ENCODE measurements around the gene MRPL38.

Gene MRPL38

DNA sequence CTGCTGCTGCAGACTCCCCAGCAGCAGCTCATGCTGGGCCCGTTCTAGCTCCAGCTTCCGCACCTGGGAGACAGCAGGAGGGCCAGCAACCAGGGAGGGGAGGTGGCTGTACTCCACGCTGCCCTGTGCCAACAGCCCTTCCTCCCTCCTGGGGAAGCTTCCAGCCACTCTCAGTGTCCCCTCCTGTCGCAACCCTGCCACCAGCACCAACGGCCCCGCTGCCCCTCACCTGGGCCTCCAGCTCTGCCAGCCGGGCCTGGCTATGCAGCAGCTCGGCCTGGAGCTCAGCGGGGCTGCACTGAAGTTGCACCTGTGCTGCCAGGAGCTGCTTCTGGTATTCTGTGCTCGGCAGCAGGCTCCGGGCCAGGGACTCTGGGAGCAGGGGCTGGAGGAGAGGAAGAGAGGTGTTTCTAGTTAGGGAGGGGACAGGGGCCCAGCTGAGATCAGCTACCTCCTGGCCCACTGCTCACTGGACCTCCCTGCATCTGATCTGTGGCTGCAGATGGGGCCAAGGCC, 15.4 kb upstream of the MRPL38 start:
- in situ Hi-C loops (cut with HindIII; ENCODE audit: low sequenced_read_pairs): no loop called here

DNA sequence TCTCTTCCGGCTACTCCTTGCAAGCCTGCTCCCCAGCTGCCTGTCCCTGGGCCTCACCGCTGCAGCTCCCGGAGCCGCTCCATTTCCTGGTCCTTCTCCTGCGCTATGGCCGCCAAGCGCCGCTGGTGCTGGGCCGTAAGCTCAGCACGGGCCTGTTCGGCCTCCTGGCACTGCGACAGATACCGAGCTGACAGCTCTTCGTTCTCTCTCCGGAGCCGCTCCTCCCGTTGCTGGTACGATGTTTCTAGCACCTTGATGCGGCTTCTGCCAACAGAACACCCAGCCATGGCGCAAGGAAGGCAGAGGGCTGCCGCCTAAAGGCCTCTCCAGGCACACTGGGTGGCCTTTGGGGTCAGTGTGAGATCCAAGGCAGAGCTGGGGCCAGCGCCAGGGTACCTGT, 14.9 kb upstream of the MRPL38 start:
- in situ Hi-C loops (cut with HindIII; ENCODE audit: low sequenced_read_pairs): no loop called here

DNA sequence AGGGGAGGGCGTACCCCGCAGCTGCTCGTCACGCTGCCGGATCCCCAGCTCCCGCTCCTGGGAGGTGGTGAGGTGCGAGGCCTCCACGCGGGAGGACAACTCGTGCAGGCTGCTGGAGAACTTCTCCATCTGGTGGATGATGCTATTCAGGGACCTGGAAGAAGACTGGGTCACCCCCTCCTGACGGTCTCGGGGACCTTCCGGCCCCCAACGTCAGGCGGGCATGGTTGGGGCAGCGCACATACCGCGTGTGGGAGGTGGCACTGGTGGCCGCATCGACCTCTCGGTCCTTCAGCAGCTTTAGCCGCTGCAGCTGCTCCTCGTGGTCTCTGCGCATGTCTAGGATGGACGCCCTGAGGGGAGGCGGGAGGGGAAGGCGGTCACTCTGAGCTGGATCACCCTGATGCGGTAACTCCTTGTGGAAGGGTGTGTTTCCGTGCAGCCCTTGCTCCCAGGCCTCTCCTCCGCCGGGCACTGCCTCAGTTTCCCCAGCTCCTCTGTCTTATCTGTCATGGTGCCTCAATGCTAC, 13.3 kb upstream of the MRPL38 start:
- in situ Hi-C loops (cut with HindIII; ENCODE audit: low sequenced_read_pairs): no loop called here

DNA sequence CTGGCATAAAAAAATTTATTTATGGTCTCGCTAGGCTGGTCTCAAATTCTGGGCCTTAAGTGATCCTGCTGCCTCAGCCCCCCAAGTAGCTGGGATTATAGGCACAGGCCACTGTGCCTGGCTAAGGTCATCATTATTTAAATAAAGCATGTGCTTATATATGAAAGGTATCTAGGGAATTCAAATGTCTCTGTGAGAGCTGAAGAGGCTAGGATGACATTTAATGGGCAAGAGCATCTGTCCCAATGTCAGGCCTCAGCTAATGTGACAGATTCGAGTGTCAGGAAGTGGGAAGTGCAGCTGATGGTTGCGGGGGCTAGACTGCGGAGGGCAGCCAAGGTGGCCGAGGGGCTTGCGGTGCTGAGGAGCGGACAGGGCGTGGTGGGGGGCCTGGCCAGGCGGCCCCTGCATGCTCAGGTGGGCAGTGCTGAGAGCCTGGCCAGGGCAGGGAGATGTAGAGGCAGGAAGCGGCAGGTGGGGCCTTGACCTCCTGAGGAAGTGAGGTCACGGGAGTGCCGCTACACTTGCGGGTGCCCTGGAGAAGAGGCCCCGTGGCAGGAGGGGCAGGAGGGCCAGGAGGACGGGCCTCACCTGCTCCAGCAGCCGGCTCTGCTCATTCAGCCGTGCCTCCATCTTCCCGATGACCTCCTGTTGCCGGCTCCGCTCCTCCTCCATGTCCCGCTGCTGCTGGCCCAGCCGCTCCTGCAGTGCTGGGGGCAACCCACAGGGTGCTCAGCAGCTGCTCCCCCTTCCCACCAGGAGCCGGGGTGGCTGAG, 12.6 kb upstream of the MRPL38 start:
- in situ Hi-C loops (cut with HindIII; ENCODE audit: low sequenced_read_pairs): no loop called here

DNA sequence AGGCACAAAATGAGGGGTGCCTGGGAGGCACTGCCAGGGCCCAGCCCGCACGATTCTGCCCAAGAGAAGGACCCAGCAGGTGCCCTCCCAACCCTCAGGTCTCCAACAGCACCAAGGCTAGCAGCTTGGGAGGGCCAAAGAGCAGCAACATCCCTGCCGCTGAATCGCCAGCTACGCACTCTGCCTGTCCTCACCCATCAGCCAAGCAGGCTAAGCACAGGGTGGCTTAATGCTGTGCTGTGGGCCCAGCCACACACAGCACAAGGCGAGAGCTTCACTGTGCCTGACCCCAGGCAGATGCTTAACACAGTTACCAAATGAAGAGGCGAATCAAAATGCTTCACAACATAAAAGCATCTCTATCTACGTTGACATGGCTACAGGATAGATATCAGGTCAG, 10.6 kb upstream of the MRPL38 start:
- in situ Hi-C loops (cut with HindIII; ENCODE audit: low sequenced_read_pairs): no loop called here

DNA sequence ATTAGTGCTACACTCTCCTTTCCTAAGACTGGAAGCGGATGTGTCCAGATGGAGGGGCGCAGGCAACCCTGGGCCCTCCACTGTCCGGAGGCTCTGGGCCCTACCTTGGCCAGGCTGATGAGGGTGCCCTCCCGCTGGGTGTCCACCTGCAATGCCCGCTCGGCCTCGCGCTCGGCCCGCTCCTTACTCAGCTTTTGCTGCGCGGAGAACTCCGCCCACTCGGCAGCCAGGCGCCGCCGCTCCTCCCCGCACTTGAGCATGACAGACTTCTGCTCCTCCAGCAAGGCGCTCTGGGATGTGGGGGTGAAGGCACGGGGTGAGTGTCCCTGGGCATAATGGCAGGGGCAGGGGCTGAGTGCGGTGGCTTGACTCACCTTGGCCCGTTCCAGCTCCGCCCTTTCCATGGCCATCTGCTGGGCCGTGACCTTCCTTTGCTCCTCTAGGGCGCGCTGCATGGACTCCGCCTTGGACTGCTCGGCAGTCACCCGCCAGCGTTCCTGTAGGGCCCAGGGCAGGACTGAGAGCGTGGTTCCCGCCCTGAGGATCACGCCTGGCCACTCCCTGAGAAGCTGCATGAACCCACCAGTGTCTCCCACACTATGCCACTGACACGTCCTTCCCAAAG, 10.1 kb upstream of the MRPL38 start:
- in situ Hi-C loops (cut with HindIII; ENCODE audit: low sequenced_read_pairs): no loop called here

DNA sequence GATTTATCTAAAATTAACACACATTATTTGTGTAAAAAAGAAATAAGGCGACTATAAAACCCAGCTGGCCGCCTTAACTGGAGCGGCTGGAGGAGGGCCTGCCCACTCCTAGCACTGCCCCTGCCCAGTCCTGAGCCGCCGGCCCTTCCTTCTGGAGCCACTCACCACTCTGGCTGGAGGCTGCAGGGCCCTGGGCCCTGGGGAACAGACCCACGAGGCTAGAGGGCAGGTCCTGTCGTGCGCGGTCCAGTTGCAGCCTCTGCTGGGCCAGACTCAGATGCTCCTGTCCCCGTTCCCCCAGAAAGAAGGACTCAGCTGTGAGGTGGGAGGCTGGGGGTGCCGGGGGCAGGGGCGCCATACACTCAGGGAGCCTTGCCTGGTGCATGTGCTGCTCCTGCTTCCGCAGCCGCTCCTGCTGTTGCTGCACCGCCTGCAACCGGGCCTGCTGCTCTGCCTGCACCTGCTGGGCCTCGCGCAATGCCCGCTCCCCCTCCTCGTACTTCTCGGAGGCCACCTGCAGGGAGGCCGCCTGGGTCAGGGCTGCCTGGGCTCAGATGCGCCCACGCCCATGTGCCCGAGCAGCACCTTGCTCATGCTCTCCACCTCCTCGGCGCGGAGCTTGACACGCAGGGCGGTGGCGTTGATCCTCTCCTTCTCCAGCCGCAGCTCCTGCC, 9.0 kb upstream of the MRPL38 start:
- in situ Hi-C loops (cut with HindIII; ENCODE audit: low sequenced_read_pairs): no loop called here

DNA sequence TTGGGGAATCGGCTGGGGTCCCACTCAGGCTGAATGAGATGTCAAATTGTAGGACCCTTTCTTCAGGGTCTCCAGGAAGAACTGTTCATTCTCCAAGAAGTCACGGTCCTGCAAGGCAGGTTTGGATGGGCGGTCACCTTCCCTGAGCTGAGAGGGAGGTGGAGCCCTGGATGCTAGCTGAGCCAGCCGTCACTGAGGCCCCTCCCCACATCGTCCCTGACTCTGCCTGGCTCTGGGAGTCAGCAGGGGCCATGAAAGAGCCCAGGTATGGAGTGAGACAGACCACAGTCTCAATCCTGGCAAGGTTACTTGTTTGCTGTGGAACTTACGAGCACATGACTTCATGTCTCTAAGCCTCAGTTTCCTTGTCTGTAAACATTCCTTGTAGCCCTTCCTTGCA, 6.0 kb upstream of the MRPL38 start:
- in situ Hi-C loops (cut with HindIII; ENCODE audit: low sequenced_read_pairs): no loop called here

DNA sequence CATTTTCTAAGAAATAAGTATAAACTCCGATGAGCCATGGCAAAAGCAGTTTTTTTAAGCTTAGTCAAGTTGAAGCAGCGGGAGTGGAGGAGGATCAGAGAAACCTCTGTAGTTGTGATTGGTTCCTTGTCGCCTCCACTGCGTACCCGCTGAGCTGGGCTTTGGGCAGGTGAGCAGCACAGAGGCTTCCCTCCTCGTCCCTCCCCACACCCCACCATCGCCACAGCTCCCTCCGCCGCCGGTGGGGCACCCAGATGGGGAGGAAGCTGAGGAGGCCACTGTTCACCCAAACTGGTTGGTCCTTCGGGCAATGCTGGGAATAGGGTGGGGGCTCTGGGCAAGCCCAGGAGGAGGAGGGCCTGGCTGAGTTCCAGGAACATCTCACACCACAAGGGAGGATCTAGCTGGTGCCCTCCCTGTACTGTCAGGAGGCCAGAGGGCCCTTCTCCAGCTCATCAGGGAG, 5.2 kb upstream of the MRPL38 start:
- in situ Hi-C loops (cut with HindIII; ENCODE audit: low sequenced_read_pairs): no loop called here

DNA sequence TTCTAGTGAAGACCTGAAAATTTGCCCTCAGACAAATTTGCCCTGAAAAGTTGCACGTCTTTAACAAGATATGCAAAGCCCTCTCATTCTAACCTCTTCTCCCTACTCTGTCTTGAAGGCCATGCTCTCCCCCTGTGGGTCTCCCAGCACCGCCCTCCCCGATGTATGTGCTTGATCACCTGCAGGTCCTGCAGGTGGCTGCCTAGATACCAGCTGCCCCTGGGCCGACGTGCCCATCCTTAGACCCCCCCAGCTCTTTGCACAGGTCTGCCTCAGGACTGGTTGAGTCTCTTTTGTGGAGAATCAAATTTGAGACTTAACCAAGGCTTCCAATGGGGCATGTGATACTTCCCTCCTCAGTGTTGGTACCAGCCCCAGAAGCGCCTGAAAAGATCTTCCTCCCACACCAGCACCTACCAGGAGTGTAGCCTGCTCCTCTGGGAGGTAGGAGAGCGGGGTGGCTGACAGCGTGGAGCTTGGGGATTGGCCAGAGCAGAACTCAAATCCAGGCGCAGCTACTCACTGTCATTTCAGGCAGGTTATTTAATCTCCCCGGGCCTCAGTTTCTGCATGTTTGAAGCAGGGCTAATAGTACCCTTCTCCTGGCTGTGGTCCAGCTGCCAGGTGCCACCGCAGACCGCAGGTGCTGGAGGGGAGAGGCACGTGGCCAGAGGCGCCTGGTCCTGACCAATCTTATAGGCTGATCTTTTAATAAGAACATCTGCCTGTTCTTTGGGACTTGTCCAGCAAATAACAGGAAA, 4.5 kb upstream of the MRPL38 start:
- in situ Hi-C loops (cut with HindIII; ENCODE audit: low sequenced_read_pairs): no loop called here

DNA sequence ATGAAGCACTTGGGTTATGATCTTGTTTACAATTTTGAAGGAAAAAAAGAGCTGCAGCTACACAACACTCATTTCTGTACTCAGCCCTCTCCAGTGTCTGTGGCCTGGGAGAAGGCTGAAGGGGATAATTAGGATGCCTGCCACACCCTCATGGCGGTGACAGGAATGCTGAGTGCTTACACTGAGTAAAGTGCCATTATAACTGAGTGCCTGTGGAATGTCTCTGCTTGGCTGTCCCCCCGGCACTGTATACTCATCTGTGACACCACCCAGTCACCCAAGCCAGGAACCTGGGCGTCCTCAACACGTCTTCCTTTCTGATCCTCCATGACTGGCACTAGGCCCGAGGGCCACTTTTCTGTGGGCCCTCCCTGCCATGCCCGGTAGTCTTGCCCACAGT, 3.5 kb upstream of the MRPL38 start:
- in situ Hi-C loops (cut with HindIII; ENCODE audit: low sequenced_read_pairs): no loop called here

DNA sequence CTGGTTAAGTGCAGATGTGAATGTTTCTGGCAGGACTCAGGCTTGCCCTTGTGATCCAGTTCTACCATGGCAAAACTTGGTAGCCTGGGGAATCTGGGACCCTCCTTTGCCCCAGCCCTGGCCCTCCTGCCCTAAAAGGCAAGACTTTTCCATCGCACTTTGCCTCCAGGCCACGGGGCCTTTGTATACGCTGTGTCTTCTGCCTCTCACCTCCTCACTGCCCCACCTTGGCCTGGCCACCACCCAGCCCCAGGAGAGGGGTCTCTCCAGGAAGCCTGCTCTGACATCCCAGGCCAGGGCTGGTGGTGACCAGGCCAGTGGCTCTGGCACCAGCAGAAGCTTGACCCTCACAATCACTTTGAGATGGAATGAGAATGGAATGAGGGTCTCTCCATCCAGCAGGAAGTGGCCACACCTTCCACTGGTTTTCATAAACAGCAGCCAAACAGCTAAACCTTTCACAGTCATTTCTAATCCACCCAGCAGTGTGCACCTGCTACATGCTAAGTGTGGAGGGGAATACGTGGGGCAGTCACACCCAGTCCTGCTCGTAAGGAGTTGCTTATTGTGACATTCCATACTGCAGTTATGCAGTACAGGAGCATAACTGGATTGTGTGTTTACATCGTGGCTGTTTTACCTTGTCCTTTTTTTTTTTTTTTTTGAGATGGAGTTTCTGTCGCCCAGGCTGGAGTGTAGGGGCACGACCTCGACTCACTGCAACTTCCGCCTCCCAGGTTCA, 1.6 kb upstream of the MRPL38 start:
- in situ Hi-C loops (cut with HindIII; ENCODE audit: low sequenced_read_pairs): no loop called here

DNA sequence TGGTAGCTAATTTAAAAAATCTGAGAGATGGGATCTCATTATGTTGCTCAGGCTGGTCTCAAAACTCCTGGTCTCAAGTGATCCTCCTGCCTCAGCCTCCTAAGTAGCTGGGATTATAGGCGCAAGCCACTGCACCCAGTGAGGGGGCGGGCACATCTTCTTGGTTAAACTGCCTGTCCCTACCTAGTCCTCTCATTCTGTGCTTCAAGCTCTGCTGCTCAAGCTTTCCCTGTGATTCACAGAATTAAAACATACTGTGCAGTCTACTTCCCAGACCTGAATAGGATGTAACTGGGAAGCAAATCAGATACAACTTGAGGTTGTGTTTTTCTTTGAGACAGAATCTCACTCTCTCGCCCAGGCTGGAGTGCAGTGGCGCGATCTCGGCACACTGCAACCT, 2.3 kb downstream of the MRPL38 start:
- in situ Hi-C loops (cut with HindIII; ENCODE audit: low sequenced_read_pairs): no loop called here

DNA sequence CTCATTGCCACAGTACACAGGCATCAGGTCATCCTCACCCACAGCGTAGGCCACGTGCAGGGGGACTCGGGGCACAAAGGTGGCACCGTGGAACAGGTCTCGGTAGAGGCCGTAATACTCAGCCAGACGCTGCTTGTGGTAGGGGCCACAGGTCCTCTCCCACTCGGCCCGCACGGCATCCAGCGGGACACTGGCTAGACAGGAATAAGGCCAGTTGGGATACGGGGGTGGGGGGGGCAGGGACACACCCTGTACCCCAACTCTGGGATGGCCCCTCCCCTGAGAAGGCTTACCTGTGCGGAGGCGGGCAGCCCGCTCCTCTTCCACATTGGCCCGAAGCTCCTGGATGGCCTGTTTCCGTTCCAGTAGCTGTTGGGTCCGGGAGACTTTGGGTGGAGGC, 3.0 kb downstream of the MRPL38 start:
- in situ Hi-C loops (cut with HindIII; ENCODE audit: low sequenced_read_pairs): no loop called here

DNA sequence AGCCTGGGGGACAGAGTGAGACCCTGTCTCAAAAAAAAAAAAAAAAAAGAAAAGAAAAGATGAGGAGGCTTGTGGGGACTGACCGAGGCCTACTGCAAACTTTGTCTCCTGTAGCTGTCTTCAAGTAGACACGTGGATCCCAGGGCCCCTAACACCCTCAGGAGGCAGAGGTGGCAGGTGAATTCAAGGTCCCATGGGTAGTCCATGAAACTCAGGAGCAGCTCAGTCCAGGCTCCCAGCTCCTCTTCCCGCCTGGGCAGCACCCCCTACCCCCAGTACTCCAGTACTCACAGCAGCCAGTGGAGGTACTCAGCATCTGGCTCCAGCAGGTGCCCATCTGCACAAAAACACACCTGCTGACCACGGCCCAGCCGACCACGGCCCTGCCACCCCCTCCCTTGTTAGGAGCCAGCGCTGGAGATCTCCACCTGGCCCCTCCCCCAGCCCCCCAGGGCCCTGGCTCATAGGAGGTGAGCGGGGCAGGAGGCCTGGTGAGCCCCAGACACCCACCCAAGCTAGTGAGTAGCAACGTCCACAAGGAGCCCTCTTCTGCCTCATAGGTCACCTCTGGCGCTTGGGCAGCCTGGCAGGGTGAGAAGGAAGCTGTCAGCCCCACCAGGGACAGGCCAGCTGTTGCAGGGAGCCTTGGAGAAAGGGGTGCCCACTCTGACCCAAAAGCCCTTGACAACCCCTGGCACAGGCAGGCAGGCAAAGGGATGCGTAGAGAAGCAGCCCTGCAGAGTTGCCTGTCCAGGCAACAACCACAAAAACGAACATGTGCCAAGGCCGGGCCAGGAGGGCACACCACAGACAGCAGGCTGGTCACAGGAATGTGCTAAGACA, 3.8 kb downstream of the MRPL38 start:
- in situ Hi-C loops (cut with HindIII; ENCODE audit: low sequenced_read_pairs): no loop called here

DNA sequence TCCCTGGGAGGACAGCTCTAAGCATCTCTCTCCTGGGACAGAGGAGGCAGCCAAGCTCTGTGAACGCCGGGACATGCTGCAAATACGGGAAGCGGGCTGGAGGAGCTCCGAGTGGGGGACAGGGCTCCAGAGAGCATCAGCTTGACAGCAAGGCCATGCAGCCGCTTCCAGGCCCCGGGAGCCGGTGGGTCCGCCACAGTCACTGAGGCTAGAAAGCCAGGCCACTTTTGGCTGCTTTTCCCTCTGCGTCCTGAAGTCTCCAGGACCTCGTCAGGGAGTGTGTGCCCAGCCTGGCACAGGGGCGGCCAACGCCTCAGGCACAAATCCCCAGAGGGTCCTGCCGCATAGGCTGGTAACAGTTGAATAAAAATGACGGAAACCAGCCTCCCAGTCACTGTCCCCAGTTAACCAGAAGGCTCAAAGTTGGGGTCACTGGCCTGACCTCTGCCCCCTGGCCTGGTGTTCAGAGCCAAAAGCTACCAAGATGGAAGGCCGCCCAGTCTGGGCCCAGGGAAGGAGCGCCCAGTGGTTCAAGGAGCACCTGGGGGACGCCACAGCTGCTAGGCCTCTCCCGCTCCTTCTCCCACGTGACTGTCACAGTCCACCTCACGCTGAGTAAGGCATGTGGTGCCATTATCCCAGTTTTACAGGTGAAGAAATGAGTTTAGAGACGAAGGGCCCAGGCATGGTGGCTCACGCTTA, 4.8 kb downstream of the MRPL38 start:
- in situ Hi-C loops (cut with HindIII; ENCODE audit: low sequenced_read_pairs): no loop called here

DNA sequence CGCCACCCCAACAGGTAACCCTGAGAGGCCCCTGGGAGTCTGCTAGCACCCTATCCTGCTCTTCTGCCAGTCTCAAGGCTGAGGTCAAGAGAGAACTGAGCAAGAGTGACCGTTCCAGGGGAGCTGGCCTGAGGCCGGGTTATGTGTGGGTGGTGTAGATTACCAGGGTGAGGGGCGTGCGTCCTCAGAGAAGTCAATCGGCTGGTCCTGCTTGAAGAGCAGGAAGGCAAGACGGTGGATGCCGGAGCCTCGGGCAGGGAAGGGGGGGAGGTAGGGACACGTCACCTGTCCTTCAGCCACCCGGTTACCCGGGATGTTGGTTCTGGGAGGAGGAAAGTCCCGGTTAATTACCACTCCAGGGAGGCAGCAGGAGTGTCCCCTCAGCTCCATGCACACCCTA, 5.3 kb downstream of the MRPL38 start:
- in situ Hi-C loops (cut with HindIII; ENCODE audit: low sequenced_read_pairs): no loop called here

DNA sequence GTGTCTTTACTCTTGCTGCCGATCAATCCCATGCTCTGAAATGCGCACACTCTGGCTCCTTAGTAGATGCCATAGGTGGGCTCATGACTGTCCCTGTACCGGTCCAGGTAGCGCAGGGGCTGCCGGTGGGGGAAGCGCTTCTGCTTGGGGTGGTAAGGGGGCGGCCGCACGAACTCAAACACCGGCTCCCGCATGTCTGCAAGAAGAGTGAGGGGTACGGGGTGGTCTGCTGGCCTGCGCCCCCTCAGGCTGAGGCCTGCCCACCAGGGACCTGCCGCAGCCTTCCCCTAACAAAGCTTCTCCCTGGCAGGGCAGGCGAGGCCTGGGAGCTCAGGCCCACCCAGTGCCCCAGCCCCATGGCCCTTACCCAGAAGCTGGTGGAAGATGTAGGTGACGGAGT, 5.9 kb downstream of the MRPL38 start:
- in situ Hi-C loops (cut with HindIII; ENCODE audit: low sequenced_read_pairs): no loop called here

DNA sequence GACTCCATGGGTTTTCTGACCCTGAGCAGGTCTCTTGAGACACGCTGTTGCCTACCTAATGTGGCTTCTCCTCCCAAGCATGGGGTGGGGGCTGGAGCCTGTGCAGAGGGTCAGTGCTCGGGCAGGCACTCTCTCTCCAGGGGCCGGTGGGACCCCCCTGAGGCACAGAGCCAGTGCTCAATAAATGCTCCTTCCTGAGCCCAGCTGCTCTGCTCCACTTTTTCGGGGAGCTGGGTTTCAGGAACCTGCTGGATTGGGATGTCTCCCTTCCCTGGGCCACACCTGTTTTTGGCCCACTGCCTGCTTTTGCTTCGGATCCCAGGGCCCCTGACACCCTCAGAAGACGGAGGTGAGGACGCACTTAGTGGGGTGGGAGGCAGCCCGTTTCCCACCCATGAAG, 6.6 kb downstream of the MRPL38 start:
- in situ Hi-C loops (cut with HindIII; ENCODE audit: low sequenced_read_pairs): no loop called here
